GM23338 (cell line): ENCODE data around the gene NOX4. TPM values are rescaled to one million over a fixed set of nuclear protein-coding genes. Genes with fewer than 3 reads are reported as not detected.

ENCODE experiments used
- CREB1 ChIP-seq: fragments of 250-450 bp; sonication (Bioruptor Pico); IDR thresholded peaks from 2 replicates; pipeline ENCODE4 v1.5.0; 2020; ENCODE audit warnings: low read depth, mild to moderate bottlenecking, moderate library complexity
- EZH2 ChIP-seq: fragments of 200-600 bp; sonication (generic); IDR thresholded peaks from one replicate; pipeline ENCODE4 v1.8.0; 2017; ENCODE audit warnings: antibody characterized with exemption, mild to moderate bottlenecking, low read depth; ENCODE audit not compliant: unreplicated experiment
- EZH2phosphoT487 ChIP-seq: fragments of 200-600 bp; sonication (generic); IDR thresholded peaks from one replicate; pipeline ENCODE4 v1.8.1; 2018; ENCODE audit warnings: antibody characterized with exemption; ENCODE audit not compliant: unreplicated experiment
- JUNB ChIP-seq: IDR thresholded peaks from one replicate; pipeline ENCODE4 v1.6.1; 2016; ENCODE audit warnings: antibody characterized with exemption; ENCODE audit not compliant: unreplicated experiment
- NANOG ChIP-seq: IDR thresholded peaks from 2 replicates; pipeline ENCODE4 v1.6.1; 2016; ENCODE audit warnings: antibody characterized with exemption, borderline replicate concordance
- POLR2AphosphoS5 ChIP-seq: IDR thresholded peaks from 2 replicates; pipeline ENCODE4 v1.6.1; 2016; ENCODE audit warnings: antibody characterized with exemption, low read depth
- ZNF114 ChIP-seq: fragments of 250-450 bp; sonication (Bioruptor Pico); IDR thresholded peaks from 2 replicates; pipeline ENCODE4 v1.5.0; 2020; ENCODE audit warnings: mild to moderate bottlenecking, moderate library complexity
- ZNF331 ChIP-seq: fragments of 250-450 bp; sonication (Bioruptor Pico); IDR thresholded peaks from 2 replicates; pipeline ENCODE4 v1.5.0; 2020; ENCODE audit warnings: low read depth, mild to moderate bottlenecking, moderate library complexity
- ZNF462 ChIP-seq: fragments of 250-450 bp; sonication (Bioruptor Pico); IDR thresholded peaks from 2 replicates; pipeline ENCODE4 v1.5.0; 2020; ENCODE audit warnings: mild to moderate bottlenecking, moderate library complexity
- polyA plus RNA-seq: library from polyadenylated mRNA; unstranded; fragments of >200 nt; fragmentation: Nextera tagmentation; extraction: Ambion mirVana; gene quantifications from 2 replicates; pipeline ENCODE4 v1.2.1, GENCODE V29; 2016
- total RNA-seq: library from RNA; depleted of rRNA; stranded (reverse); fragments of >200 nt; shearing (Covaris generic); gene quantifications from 2 replicates; pipeline ENCODE4 v1.2.3, GENCODE V29; 2014
- TF ChIP-seq, protein P1 (sequence below): IDR thresholded peaks from 2 replicates; pipeline ENCODE4 v1.6.1; 2016; ENCODE audit warnings: antibody characterized with exemption

Gene NOX4
- total and polyA plus RNA-seq, 2 experiments from 2014 or later, result 1.9 to 2.6 TPM

- TF ChIP-seq ZNF462 (CRISPR knock-in tag) (no peak), CREB1 (CRISPR knock-in tag) (no peak), NANOG (no peak), ZNF114 (no peak), EZH2 (no peak), ZNF331 (CRISPR knock-in tag) (no peak), JUNB (no peak), POLR2AphosphoS5 (no peak), EZH2phosphoT487 (no peak)
- TF ChIP-seq, protein P1, sequence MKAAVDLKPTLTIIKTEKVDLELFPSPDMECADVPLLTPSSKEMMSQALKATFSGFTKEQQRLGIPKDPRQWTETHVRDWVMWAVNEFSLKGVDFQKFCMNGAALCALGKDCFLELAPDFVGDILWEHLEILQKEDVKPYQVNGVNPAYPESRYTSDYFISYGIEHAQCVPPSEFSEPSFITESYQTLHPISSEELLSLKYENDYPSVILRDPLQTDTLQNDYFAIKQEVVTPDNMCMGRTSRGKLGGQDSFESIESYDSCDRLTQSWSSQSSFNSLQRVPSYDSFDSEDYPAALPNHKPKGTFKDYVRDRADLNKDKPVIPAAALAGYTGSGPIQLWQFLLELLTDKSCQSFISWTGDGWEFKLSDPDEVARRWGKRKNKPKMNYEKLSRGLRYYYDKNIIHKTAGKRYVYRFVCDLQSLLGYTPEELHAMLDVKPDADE, result no peak
Observed at GRCh38 chr11:89535221-89535620, 44.0 kb upstream of the NOX4 start (continued).
